ENCODE results near the gene PARVB.

PARVB gene

DNA sequence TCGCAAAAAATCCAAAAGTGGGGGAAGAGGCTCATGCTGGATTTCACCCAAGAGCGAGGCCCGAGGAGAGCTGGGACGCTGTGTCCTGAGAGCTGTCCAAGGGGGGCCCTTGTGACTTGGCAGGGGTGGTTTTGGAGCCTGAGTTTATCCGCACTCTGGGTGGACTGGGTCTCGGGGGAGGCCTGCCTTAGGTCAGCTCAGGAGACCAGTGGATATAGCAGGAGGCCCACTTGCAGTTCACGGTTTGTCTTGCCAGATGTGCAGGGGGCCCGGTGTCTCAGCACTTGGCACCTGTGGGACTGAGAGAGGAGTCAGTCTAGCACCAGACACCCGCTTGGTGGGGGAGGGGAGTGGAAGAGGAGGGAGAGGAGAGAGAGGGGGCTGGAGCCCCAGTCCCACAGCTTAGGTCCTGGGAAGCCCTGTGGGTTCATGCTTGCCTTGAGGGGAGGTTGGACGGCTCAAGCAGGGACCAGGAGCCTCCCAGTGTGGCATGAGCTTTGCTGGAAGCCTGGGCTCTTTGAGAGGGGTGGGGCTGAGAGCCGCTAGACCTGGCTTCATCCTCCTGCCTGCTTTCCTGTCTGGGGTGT lies 33.4 kb downstream of the PARVB start:
- no peak for DNase-seq

DNA sequence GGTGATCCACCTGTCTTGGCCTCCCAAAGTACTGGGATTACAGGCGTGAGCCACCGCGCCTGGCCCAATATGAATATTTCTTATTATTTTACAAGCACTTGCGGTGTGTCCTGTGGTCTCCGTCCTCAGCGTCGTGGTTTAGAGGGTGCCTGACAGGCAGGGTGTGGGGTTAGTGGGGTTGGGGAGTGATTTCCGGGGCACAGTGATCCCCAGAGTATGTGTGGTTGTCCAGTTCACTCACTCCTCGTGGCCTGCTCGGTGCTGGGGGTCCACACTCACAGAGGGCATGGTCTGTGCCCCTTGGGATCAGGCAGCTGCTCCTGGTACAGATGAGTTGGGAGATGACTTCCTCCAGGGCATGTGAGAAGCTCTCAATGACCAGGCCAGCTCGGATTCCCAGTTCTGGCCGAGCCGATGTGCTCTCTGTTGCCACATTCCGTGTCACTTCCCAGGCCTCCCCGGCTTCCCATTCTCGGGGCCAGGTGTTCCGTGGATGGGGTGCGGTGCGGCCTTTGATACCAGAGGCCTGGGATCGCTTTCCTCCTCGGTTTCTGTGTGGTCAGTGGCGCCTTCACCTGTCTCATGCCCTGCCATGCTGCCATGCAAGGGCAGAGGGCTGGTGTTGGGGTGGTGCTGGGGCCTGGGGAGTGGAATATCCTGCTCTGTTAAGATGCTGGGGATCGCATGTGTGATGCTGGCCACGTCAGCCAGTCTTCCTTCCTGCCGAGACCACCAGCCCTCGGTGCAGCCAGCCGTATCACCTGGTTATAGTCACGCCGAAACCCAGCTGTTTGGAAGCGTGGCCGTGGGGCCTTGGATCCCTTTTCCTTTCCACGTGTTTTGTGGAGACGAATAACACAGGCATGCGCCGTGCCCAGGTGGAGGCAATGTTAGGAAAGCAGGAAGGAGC lies 39.6 kb downstream of the PARVB start:
- no peak for DNase-seq

DNA sequence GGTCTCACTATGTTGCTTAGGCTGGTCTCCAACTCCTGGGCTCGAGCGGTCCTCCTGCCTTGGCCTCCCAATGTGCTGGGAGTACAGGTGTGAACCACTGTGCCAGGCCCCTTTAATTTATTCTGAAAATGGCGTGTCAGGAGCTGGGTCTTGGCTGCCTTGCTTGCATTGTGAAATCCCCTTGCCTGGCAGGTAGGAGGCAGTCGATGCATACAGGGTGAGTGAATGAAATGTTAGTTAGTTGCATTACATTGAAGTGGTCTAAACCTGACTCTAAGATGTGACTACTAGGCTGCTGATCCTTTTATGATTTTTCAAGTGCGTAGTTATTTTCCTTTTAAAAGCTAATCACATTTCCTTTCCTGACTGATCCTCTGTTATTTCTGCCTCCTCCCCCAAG lies 42.9 kb downstream of the PARVB start:
- no peak for DNase-seq

DNA sequence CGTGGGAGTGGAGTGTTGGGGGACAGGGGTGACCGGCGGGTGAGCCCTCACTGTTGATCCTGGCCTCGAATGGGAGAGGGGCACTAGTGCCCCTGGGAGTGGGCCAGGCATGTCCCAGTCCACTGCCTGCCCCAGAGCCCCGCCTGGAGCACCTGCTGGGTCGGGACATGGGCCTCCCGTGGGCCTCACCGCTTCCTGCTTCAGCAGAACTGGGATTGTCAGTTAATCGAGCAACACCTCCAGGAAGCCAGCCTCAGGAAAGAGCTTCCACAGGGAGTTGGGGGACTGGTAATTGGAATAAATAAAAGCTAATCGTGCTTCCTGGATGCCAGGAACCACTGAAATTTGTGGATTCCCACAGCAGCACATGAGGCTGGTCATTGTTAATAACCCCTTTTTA lies 43.8 kb downstream of the PARVB start:
- DNase-seq, result no peak

DNA sequence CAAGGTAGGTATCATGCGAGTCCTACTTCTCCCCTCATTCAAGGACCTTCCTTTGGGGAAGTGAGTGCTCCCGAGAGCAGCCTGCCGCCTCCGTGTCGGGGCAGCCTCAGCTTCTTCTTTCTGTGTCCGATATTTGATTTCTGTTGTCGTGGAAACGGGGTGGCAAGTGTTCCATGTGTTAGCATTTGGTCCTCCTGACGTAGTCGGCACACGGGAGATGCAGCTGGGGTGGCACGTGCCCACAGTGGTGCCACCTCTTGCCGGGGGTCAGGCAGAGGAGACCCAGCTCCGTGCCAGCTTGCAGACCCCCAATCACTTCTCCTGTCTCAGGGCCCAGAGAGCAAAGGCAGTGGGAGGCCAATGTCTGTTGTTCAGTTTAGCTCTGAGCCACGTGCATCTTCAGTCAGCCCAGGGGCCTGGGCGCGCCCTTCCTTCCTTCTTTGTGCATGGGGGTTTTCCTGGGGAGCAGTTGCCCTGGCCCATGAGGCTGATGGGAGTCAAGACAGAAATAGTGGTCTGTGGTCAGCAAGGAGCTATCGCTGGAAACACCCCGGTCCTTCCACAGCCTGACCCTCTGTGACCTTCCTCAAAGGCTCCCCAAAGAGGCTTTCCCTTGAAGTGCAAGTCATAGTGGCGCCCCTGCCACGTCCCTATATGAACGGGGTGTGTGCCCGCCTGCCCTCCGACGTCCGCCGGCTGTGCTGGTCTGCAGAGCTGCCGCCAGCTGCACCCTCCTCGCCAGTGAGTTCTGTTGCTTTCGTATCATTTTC lies 44.5 kb downstream of the PARVB start:
- DNase-seq, result no peak

DNA sequence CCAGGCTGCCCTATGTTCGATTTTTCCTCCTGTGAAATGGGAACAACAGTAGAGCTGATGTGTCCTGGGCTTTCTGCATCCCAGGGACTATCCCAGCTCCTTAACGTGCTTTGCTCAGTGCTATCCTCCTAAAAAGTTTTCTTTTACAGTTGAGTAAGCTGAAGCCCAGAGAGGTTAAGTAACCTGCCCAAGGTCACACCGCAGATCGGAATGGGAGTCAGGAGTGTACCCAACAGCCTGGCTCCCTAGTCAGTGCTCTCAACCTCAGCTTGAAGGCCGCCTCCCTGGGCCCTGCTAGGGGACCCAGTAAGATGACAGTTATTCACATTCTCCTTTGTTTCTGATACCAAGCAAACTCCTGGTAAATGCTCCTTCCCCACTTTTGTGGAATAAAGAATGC lies 45.9 kb downstream of the PARVB start:
- DNase-seq, result no peak

DNA sequence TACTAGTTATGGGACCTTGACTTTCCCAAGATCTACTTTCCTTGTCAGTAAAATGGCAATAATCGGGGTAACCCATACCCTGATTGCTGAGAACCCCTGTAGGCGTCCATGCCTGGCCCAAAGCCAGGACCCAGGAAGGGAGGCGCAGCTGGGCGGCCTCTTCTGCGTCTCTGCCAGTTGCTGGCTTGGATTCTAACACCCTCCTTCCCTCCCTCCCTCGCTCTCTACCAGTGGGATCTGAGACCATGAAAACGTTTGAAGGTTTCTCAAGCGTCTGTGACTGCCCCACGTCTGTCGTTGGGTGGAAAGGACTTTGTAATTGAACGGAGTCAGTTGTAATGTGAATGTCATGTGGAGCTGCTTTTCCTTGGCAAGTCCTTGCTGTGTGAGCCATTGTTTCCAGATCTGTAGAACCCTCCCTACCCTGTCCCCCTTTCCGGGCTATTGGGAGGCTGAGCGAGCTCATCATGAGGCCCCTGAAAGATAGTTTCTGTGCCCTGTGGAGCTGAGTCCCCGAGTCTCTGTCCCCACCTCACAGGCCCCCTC lies 47.8 kb downstream of the PARVB start:
- DNase-seq, result no peak

DNA sequence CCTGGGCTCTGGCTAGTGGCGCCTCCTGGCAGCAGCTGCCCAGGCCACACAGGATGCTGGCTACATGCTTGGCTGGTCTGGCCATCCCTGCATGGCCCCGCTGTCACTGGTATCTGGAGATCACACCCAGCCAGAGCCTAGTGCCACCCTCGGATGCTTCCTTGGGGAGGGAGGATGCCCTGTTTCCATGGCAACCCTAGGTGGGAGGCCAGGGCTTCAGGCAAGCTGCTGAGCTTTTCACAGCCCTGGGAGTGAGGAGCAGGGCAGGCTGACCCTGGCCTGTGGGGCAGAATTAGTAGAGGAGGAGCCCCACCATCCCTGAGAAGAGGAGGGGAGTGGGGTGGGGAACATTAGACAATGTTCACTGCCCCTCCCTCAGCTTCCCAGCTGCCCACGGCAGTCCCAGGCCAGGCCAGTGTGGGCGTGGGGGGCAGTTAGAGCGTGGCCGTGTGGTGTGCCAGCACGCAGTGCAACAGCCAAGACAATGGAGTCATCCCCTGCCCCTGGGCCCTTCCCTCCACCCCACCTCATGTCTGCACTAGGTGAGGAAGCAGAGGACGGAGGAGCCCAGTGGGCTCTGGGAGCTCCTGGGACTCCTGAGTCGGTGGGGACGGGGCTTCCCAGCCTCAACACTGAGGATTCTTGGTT lies 50.4 kb downstream of the PARVB start:
- no peak for DNase-seq

DNA sequence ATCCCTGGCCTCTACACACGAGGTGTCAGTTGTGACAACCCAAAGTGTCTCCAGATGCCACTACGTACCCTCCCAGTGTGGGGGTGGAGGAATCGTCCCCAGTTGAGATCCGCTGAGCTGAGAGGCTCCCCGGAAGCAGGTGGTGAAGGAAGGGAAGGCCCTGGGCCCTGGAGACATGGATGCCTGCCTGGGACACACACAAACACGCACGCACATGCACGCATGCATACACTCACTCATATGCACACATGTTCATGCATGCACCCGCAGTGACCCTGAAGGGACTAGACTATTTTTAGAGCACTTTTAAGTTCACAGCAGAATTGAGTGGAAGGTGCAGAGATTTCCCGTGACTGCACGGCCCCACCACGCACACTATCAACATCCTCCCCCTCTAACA lies 50.9 kb downstream of the PARVB start:
- DNase-seq, result no peak

DNA sequence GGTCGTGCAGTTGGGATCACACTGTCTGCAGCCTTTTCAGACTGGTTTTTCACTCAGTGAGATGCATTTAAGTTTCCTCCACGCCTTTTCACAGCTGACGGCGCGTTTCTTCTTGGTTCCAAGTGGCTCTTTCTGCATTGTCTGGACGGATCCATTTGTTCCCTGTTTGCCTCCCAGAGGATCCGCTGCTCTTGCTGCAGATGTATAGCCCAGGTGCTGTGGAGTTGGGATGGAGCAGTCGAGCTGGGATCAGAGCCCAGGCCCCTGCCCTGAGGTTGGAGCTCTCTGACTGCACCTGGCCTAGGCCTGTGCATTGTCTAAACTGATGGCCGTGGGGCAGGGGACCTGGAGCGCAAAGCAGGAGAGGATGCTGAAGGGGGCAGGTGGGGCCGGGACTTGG lies 51.6 kb downstream of the PARVB start:
- no peak for DNase-seq

DNA sequence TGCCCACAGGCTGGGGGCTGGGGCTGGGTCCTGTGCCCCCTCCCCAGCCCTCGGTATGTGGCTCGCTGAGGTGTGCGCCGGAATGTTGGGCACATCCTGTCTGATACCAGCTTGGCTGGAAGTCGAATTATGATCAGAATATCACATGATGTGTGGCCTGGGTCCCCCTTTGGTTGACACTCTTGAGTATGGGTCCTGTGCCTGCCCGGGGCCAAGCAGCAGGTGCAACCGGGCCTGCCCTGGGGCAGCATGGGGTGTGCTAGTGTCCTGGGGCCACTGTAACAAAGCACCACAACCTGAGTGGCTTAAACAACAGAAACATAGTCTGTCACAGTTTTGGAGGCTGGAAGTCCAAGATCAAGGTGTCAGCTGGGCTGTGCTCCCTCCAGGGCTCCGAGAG lies 52.7 kb downstream of the PARVB start:
- no peak for DNase-seq

DNA sequence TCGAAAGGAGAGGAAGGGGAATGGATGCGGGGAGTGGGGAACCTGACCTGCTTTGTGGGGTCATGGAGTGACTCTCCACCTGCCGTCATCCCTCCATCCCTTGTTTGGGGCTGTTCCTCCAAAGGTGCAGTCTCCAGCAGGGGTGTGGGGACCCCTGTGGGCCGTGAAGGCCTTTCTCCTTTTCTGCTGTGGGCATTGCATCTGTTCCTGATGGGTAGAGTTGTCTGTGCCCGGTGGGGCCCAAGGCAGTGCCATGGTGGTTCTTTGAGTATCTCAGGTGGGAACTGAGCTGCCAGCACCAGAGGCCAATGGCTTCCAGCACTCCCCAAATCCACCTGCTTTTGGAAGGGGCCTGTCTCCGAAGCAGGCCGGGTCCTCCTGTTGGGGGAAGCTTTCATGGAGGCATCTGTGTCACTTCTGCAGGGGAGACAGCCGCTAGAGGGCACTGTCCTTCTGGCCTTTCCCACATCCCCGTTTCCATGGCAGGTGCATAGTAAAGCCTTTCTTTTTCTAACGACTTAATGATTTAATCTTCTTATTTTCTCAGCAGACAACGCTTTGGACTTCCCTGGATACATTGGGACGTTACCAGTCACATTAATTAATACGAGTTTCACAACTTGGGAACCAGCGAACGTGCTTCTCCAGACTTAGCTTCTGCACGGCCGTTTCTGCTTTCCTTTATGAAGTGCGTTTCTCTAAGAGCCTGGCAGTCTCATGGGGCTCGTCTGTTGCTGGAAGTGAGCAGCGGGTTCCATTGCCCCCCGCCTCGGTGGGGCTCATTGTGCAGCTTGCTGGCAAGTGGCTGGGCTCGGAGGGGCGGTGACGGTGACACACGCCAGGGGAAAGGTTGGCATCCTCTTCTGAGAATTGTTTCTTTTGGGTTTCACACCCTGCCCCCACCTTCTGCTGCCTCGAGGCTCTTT lies 57.1 kb downstream of the PARVB start:
- peak; percentile 50 to 67 for DNase-seq

DNA sequence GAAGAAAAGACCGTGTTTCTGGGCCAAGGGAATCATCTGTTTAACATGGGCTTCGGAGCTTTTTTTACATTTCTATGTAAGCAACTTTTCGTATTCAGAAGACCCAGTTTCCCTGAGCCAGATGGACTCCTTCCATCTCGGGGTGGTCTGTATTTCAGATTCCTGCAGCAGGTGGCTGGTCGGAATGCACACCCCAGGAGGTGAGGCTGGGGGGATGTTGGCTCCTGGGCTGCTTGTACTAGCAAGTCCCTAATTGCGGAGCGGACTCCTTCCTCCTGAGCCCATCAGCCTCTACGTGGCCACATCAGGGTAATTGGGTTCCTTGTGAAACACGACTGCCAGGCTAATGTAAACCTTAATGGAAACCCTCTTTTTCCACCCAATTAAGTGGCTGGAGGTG lies 58.7 kb downstream of the PARVB start:
- no peak for DNase-seq

DNA sequence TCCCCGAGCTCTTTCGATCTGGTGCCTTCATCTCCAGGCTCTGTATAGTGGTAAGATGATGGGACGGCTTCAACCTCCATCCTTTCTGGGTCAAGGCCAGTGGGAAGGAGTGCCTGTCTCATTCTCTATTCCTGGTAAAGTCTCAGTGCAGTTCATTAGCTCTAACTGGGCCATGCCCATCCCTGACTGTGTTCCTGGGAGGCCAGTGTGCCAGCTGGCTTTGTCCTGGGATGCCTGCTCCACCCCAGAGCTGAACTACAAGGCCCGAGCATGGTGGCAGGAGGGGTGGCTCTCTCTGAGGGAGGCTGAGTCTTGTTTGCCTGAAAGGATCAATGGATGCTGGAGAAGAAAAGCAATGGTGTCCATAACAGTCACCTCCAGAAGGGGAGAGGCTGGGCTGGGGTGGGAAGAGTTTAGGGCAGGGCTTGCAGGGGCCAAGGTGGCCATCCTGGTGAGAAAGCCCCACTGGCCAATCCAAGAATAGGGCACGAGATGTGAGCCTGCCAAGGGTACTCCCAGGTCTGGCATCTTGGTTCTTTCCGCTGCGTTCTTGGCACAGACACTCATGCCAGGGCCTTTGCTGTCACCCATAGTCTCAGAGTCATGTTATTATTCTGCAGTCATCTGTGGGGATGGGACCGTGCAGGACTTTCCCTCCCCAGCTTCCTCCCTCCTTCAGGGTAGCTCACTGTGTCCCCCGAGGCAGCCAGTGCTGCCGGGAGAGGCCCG lies 60.1 kb downstream of the PARVB start:
- DNase-seq, result no peak

DNA sequence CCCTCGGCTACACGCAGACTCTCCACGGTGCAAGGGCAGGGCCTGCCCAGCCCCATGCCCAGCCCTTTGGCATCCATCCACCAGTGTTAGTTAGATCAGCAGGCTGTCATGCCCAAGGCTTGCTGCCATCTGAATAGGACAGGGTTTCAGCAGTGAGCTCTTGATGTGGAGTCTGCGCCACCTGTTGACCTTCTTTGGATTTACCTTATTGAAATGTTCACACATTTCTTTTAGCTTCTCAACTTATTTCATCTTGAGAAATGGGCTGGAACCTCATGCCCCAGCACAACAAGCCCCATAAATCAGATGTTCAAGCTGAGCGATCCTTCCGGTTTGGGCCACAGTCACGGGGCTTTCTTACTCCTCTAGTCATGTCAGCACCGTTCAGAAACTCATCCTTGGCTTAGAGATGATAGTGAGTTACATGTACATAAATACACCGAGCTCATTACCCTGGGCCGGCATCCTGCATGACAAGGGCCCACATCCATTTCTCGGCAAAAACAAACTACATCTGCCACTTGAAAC lies 61.7 kb downstream of the PARVB start:
- DNase-seq, result peak; percentile 57 to 84

DNA sequence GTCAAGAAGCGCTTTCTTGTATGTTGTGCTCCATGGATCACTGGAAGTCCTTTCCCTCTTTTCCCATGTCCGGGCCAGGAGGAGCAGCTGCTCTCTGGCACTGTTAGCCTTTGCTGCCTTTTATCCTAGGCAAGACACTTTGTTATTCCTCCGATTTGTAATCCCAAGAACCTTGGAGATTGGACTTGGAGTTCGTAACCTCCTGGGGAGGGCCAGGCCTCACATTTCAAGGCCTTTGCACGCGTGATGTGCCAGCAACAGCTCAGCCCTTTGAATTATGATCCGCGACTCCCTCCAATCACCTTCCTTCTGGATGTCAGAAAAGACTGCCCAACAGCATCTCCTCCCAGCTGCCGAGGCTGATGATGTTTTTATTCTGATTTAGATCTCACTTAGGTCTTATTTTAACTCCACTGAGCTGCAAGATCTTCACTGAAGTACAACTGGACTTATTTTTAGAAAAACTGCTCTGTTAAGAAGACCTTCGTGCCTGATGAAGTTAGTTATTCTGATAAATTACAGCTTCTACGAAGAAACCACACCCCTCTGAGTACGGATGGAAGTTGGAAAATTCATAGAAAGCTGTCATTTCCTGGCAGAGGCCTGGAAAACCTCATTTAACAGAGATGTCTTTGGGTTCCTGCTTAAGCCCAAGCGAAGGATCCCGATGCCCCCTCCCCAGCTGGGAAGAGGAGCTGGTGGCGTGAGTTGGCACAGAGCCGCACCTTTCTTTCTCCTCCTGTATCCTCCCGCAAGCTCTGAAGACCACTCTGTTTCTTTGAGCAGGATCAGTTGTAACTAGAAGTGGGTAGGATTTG lies 62.4 kb downstream of the PARVB start:
- DNase-seq, result no peak

DNA sequence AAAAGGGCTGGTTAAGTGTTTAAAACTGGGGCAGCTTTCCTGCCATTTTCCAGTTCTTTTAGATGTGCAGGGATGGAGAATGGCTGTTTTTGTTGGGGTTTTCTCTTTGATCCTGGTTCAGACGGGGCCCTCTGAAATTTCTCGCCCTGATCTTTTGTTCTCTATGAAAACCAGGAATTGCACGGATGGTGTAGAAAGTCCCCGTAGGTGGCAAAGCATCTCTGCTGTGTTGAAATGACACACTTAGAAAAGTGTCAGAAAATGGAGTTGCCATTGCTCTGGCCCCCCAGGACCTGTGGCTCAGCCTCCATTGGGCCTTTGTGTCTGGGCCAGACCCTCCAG lies 63.0 kb downstream of the PARVB start:
- no peak for DNase-seq

DNA sequence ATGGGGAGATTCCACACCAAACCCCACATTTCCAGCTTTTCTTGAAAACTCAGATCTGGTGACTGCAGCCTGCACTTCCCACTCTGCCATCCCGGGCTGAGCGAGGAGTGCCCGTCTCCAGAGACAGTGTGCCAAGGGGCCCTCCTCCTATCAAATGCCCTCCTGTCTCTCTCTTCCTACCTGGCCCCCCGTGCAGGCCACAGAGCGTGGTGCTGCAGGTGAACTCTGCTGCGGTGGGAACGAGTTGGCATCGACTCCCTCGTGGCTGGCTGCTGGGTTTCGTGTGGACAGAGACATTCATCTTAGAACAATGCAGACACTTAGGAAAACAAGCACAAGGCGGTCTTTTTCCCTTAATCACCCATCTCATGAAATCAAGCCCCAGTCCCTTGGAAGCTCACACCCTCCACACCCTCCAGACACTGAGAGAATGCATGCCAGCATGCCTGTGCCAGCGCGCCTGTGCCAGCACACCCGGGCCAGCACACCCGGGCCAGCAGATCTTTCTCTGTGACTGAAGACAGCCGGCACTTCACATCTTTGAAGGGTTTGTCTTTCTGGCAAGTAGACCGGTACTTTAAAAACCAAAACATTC lies 65.0 kb downstream of the PARVB start:
- DNase-seq, result no peak

DNA sequence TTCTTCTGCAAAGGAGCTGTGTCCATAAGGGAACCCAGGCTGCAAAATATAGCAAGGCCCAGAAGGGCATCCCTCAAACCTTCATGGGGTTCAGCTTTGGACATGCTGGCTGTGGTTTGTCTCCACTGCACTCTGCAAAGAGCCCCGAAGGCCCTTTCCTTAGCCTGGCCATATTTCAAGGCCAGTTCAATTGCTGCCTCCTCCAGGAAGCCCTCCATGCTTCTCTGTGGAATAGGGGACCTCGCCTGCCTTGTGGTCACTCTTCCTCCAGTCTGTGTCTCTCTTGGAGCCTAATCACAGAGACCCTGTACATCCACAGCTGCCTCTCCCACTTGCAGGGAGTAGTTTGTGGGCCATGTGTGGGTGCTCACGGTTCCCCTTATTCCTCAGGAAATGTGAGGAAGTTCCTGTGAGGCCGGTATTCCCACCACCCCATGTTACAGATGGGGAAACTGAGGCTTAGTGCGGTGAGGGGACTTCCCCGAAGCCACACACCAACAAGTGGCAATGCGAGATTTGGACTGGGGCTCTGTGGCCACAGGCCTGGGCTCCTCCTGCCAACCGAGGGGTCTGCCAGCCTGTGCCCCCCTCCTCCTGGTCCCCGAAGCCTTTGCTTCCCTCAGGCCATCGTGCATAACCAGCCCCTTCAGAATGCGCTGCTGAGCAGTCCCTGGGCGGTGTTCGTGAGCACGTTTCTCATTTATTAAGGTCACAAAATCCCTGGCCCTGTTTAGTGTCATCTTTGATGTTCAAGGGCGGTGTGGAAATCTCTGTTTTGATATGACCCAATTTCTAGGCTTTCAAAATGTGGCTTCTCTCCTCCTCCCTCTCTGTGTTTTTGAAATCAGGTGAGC lies 65.8 kb downstream of the PARVB start:
- DNase-seq, result no peak

All from SHP77 (cell line).